Lower leg skin (tissue), 3 donors: ENCODE data around the gene PRMT2.

Source experiments
- POLR2A ChIP-seq, 2 donors: fragments of 450-650 bp; IDR thresholded peaks; one replicate each; pipeline ENCODE4 v1.6.1; 2016 to 2017; ENCODE audit warnings: antibody characterized with exemption in 2 of 2, mild to moderate bottlenecking in 1 of 2, moderate library complexity in 1 of 2
- TF ChIP-seq, protein P1 (sequence below), 3 donors: fragments of 450-650 bp; IDR thresholded peaks; one replicate each; pipeline ENCODE4 v1.5.1; 2016; ENCODE audit warnings: antibody characterized with exemption in 3 of 3, mild to moderate bottlenecking in 3 of 3, moderate library complexity in 2 of 3

DNA sequence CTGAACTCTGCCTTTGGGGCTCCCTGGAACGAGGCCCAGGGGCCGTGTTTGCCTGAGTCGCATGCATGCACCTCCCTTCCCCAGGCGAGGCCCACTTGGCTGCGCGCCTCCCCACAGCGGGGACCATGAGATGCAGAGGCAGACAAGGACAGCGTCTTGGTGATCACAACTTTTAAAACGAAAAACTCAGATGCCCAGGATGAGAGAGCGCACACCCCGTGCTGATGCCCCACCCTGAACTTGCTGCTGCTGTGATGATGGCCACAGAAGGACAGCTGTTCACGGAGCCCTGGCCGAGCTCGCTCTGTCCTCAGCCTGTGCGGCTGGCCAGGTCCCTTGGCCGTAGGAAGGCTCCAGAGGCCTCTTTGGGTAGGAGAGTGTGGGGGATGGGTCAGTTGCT lies 11.4 kb upstream of the PRMT2 start:
- TF ChIP-seq POLR2A (IDR thresholded peaks at IDR 0.05): no peak
- TF ChIP-seq, protein P1, sequence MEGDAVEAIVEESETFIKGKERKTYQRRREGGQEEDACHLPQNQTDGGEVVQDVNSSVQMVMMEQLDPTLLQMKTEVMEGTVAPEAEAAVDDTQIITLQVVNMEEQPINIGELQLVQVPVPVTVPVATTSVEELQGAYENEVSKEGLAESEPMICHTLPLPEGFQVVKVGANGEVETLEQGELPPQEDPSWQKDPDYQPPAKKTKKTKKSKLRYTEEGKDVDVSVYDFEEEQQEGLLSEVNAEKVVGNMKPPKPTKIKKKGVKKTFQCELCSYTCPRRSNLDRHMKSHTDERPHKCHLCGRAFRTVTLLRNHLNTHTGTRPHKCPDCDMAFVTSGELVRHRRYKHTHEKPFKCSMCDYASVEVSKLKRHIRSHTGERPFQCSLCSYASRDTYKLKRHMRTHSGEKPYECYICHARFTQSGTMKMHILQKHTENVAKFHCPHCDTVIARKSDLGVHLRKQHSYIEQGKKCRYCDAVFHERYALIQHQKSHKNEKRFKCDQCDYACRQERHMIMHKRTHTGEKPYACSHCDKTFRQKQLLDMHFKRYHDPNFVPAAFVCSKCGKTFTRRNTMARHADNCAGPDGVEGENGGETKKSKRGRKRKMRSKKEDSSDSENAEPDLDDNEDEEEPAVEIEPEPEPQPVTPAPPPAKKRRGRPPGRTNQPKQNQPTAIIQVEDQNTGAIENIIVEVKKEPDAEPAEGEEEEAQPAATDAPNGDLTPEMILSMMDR (IDR thresholded peaks at IDR 0.05): no peak
